Measurements from ENCODE around the gene LARGE1.

The LARGE1 gene

GRCh38 chr22:33722816-33723215, 197.5 kb downstream of the LARGE1 start:
- Histone ChIP-seq H3K27me3 (replicated peaks in 2 of 5; ENCODE audit: control insufficient read depth in 4 of 5, insufficient read depth in 5 of 5, low read length in 4 of 5) (no peaks in the 10 kb centered on the region), H3K9me3 (ENCODE audit: control extremely low read depth in 1 of 5, control insufficient read depth in 4 of 5, insufficient read depth in 2 of 5, low read depth in 1 of 5, low read length in 4 of 5) (peaks cover 0 to 5% (median 2%) of the 10 kb centered on the region in 5 experiments), H3K4me3 (ENCODE audit: control insufficient read depth in 1 of 7, extremely low read depth in 1 of 7, insufficient read depth in 4 of 7, low read depth in 2 of 7, low read length in 6 of 7) (no peak overlapping the region), H3K36me3 (ENCODE audit: control insufficient read depth in 4 of 4, insufficient read depth in 4 of 4, low read length in 3 of 4) (no peaks in the 10 kb centered on the region), H3K4me1 (ENCODE audit: control extremely low read depth in 1 of 4, control insufficient read depth in 4 of 4, insufficient read depth in 4 of 4, low read length in 3 of 4) (no peaks in the 10 kb centered on the region), H3K27ac (ENCODE audit: insufficient read depth in 1 of 2, low read depth in 1 of 2, low read length in 2 of 2, poor library complexity in 1 of 2, severe bottlenecking in 2 of 2) (no peak overlapping the region)
- 97% methylated on average over 9 of the region's 9 CpGs for WGBS (ENCODE audit: insufficient coverage)
- CTCF ChIA-PET: no interaction called here
- POLR2A ChIA-PET: no interaction called here
- DNase-seq: no peak

- 100% methylated on average over 6 of the region's 9 CpGs for WGBS (ENCODE audit: insufficient coverage)
- ChIA-PET POLR2A (no interaction called here), CTCF (no interaction called here)
These were observed 200.0 kb downstream of the LARGE1 start for GRCh38 chr22:33720166-33720878.

DNA sequence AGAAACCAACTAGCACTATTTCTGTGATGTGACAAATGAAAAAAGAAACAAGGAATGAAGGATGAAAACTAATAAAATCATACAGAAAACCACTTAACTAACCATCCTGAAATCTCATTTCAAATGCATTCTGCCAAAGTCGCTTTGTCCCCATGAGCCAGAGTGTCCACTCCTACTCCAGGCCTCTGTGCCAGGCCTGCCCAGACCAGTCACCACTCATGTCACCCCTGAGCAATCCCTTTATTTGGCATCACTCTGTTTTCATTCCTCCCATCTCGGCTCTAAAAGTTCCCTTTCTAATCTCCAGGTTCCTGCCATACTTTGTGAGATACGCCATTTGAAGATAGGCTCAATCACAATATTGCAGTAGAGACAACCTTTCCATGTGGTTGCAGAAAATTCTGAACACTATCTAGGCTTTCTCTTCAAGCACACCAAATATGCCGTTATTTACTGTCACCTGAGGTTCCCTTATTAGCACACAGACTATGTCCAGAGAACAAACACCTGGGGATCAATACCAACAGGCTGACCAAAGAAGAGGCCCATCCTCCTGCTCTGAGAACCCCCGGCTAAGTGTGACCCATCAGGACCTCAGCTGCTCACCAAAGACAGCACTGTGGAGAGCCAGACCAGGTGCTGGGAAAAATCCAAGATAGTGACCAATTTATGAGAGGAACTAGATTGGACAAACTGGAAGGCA, 202.4 kb downstream of the LARGE1 start:
- H3K36me3 ChIP-seq (ENCODE audit: control insufficient read depth in 4 of 4, insufficient read depth in 4 of 4, low read length in 3 of 4): no peaks in the 10 kb centered on the region
- CTCF ChIA-PET: no interaction called here

More at GRCh38 chr22:33720166-33720878, 200.0 kb downstream of the LARGE1 start:
- Histone ChIP-seq H3K27ac (ENCODE audit: insufficient read depth in 1 of 2, low read depth in 1 of 2, low read length in 2 of 2, poor library complexity in 1 of 2, severe bottlenecking in 2 of 2) (no peak overlapping the region), H3K36me3 (ENCODE audit: control insufficient read depth in 4 of 4, insufficient read depth in 4 of 4, low read length in 3 of 4) (no peaks in the 10 kb centered on the region), H3K9me3 (ENCODE audit: control extremely low read depth in 1 of 5, control insufficient read depth in 4 of 5, insufficient read depth in 2 of 5, low read depth in 1 of 5, low read length in 4 of 5) (peaks cover 0 to 6% (median 5%) of the 10 kb centered on the region in 5 experiments), H3K4me1 (ENCODE audit: control extremely low read depth in 1 of 4, control insufficient read depth in 4 of 4, insufficient read depth in 4 of 4, low read length in 3 of 4) (no peaks in the 10 kb centered on the region), H3K27me3 (replicated peaks in 2 of 5; ENCODE audit: control insufficient read depth in 4 of 5, insufficient read depth in 5 of 5, low read length in 4 of 5) (no peaks in the 10 kb centered on the region), H3K4me3 (ENCODE audit: control insufficient read depth in 1 of 7, extremely low read depth in 1 of 7, insufficient read depth in 4 of 7, low read depth in 2 of 7, low read length in 6 of 7) (no peak overlapping the region)
- DNase-seq: no peak

DNA sequence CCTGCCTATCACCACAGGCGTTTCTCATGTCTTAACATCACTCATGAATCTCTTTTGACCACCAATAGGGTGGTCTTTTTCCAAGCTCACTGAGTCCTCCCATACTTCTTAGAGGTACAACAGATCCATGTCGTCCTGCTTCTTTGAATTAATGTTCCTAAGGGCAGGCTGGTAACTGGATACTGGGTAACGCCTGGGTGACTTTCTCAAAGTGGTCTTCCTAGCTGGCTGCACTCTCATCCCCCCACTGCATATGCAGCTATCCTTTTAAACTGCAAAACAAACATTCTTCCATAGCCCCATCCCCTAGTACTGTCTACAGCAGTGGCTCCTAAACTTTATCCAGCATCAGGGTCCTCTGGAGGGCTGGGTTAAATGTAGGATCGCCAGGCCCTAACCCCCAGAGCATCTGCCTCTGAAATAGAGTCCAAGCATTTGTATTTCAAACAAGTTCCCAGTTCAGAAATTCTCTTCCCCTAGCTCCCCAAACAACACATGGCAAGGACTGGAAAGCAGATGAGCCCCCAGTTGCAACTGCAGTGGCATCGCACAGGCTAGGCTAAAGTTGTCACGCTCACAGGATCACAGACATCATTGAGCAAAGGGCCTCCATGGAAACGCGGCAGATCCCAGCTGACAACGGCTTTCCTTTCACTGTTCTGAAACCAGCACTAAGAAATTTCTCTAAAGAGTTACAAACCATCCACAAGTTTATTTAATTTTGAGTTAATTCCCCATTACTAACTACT, 204.9 kb downstream of the LARGE1 start:
- ChIA-PET CTCF (no interaction called here), POLR2A (no interaction called here)
- Histone ChIP-seq H3K36me3 (ENCODE audit: control insufficient read depth in 4 of 4, insufficient read depth in 4 of 4, low read length in 3 of 4) (no peaks in the 10 kb centered on the region), H3K27me3 (replicated peaks in 2 of 5; ENCODE audit: control insufficient read depth in 4 of 5, insufficient read depth in 5 of 5, low read length in 4 of 5) (no peaks in the 10 kb centered on the region), H3K9me3 (ENCODE audit: control extremely low read depth in 1 of 5, control insufficient read depth in 4 of 5, insufficient read depth in 2 of 5, low read depth in 1 of 5, low read length in 4 of 5) (peaks cover 0 to 30% (median 10%) of the 10 kb centered on the region in 5 experiments), H3K4me1 (ENCODE audit: control extremely low read depth in 1 of 4, control insufficient read depth in 4 of 4, insufficient read depth in 4 of 4, low read length in 3 of 4) (no peaks in the 10 kb centered on the region), H3K27ac (ENCODE audit: insufficient read depth in 1 of 2, low read depth in 1 of 2, low read length in 2 of 2, poor library complexity in 1 of 2, severe bottlenecking in 2 of 2) (no peak overlapping the region), H3K4me3 (ENCODE audit: control insufficient read depth in 1 of 7, extremely low read depth in 1 of 7, insufficient read depth in 4 of 7, low read depth in 2 of 7, low read length in 6 of 7) (no peak overlapping the region)
- WGBS (ENCODE audit: insufficient coverage): 97% methylated on average over 9 of the region's 9 CpGs
- no peak for DNase-seq

More for the DNA sequence above, 202.4 kb downstream of the LARGE1 start:
- DNase-seq: no peak
- H3K4me1 ChIP-seq (ENCODE audit: control extremely low read depth in 1 of 4, control insufficient read depth in 4 of 4, insufficient read depth in 4 of 4, low read length in 3 of 4): no peaks in the 10 kb centered on the region
- peaks cover 0 to 23% (median 8%) of the 10 kb centered on the region in 5 experiments for H3K9me3 ChIP-seq (ENCODE audit: control extremely low read depth in 1 of 5, control insufficient read depth in 4 of 5, insufficient read depth in 2 of 5, low read depth in 1 of 5, low read length in 4 of 5)
- WGBS (ENCODE audit: insufficient coverage): 99% methylated on average over 5 of the region's 5 CpGs
- no peak overlapping the region for H3K27ac ChIP-seq (ENCODE audit: insufficient read depth in 1 of 2, low read depth in 1 of 2, low read length in 2 of 2, poor library complexity in 1 of 2, severe bottlenecking in 2 of 2)
- POLR2A ChIA-PET: no interaction called here
- no peaks in the 10 kb centered on the region for H3K27me3 ChIP-seq (replicated peaks in 2 of 5; ENCODE audit: control insufficient read depth in 4 of 5, insufficient read depth in 5 of 5, low read length in 4 of 5)
- no peak overlapping the region for H3K4me3 ChIP-seq (ENCODE audit: control insufficient read depth in 1 of 7, extremely low read depth in 1 of 7, insufficient read depth in 4 of 7, low read depth in 2 of 7, low read length in 6 of 7)

DNA sequence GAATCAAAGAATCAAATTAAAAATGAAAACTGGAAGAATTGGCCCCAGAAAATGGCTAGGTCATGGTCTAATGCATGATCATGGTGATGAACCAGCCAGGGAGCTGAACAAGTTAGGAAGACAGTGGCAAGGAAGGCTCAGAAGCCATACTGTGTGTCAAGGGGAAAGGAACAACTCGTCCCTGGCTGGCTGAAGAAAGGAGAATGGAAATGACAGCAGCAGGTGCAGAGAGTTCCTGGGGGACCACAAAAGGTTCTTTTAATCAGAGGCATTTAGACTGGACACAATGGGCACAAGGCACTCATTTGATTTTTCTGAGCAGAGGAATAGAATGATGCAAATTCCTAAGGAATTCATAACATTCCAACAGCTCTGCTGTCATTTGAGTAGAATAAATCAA, 209.9 kb downstream of the LARGE1 start:
- CTCF ChIA-PET: no interaction called here
- DNase-seq: no peak
- peaks cover 0 to 24% (median 10%) of the 10 kb centered on the region in 5 experiments for H3K9me3 ChIP-seq (ENCODE audit: control extremely low read depth in 1 of 5, control insufficient read depth in 4 of 5, insufficient read depth in 2 of 5, low read depth in 1 of 5, low read length in 4 of 5)
- H3K27me3 ChIP-seq (replicated peaks in 2 of 5; ENCODE audit: control insufficient read depth in 4 of 5, insufficient read depth in 5 of 5, low read length in 4 of 5): no peaks in the 10 kb centered on the region
- POLR2A ChIA-PET: no interaction called here
- no peaks in the 10 kb centered on the region for H3K36me3 ChIP-seq (ENCODE audit: control insufficient read depth in 4 of 4, insufficient read depth in 4 of 4, low read length in 3 of 4)
- H3K4me3 ChIP-seq (ENCODE audit: control insufficient read depth in 1 of 7, extremely low read depth in 1 of 7, insufficient read depth in 4 of 7, low read depth in 2 of 7, low read length in 6 of 7): no peak overlapping the region
- no peak overlapping the region for H3K27ac ChIP-seq (ENCODE audit: insufficient read depth in 1 of 2, low read depth in 1 of 2, low read length in 2 of 2, poor library complexity in 1 of 2, severe bottlenecking in 2 of 2)
- no peaks in the 10 kb centered on the region for H3K4me1 ChIP-seq (ENCODE audit: control extremely low read depth in 1 of 4, control insufficient read depth in 4 of 4, insufficient read depth in 4 of 4, low read length in 3 of 4)
- 75% methylated on average over 1 of the region's 1 CpG for WGBS (ENCODE audit: insufficient coverage)

DNA sequence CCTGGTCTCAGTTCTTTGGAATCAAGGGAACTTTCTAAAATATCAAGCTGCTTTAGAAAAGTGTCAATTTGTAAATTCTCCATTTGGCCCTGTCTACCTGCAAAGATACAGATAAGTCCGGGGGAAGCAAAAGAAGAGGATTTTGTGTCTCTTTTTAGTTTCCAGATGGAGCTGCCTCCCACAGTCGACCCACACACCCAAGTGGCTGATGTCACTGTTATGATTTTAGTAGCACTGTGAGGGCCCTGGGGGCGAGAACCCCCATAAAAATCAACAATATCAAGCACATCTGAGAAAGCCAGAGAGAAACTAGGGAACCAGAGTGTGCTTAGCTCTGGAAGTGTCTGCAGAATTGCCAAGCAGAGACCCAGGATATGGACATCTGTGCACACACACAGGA, 212.7 kb downstream of the LARGE1 start:
- Histone ChIP-seq H3K27me3 (replicated peaks in 2 of 5; ENCODE audit: control insufficient read depth in 4 of 5, insufficient read depth in 5 of 5, low read length in 4 of 5) (no peaks in the 10 kb centered on the region), H3K9me3 (ENCODE audit: control extremely low read depth in 1 of 5, control insufficient read depth in 4 of 5, insufficient read depth in 2 of 5, low read depth in 1 of 5, low read length in 4 of 5) (peaks cover 0 to 11% (median 4%) of the 10 kb centered on the region in 5 experiments), H3K27ac (ENCODE audit: insufficient read depth in 1 of 2, low read depth in 1 of 2, low read length in 2 of 2, poor library complexity in 1 of 2, severe bottlenecking in 2 of 2) (no peak overlapping the region), H3K36me3 (ENCODE audit: control insufficient read depth in 4 of 4, insufficient read depth in 4 of 4, low read length in 3 of 4) (no peaks in the 10 kb centered on the region), H3K4me1 (ENCODE audit: control extremely low read depth in 1 of 4, control insufficient read depth in 4 of 4, insufficient read depth in 4 of 4, low read length in 3 of 4) (no peaks in the 10 kb centered on the region), H3K4me3 (ENCODE audit: control insufficient read depth in 1 of 7, extremely low read depth in 1 of 7, insufficient read depth in 4 of 7, low read depth in 2 of 7, low read length in 6 of 7) (no peak overlapping the region)
- 100% methylated on average over 2 of the region's 3 CpGs for WGBS (ENCODE audit: insufficient coverage)
- no peak for DNase-seq
- CTCF ChIA-PET: no interaction called here
- POLR2A ChIA-PET: no interaction called here

- no peak overlapping the region for H3K27ac ChIP-seq (ENCODE audit: insufficient read depth in 1 of 2, low read depth in 1 of 2, low read length in 2 of 2, poor library complexity in 1 of 2, severe bottlenecking in 2 of 2)
- CTCF ChIA-PET: no interaction called here
- no peaks in the 10 kb centered on the region for H3K4me1 ChIP-seq (ENCODE audit: control extremely low read depth in 1 of 4, control insufficient read depth in 4 of 4, insufficient read depth in 4 of 4, low read length in 3 of 4)
- no peaks in the 10 kb centered on the region for H3K36me3 ChIP-seq (ENCODE audit: control insufficient read depth in 4 of 4, insufficient read depth in 4 of 4, low read length in 3 of 4)
- peaks cover 0 to 15% (median 4%) of the 10 kb centered on the region in 5 experiments for H3K9me3 ChIP-seq (ENCODE audit: control extremely low read depth in 1 of 5, control insufficient read depth in 4 of 5, insufficient read depth in 2 of 5, low read depth in 1 of 5, low read length in 4 of 5)
- POLR2A ChIA-PET: no interaction called here
- no peaks in the 10 kb centered on the region for H3K27me3 ChIP-seq (replicated peaks in 2 of 5; ENCODE audit: control insufficient read depth in 4 of 5, insufficient read depth in 5 of 5, low read length in 4 of 5)
- no peak overlapping the region for H3K4me3 ChIP-seq (ENCODE audit: control insufficient read depth in 1 of 7, extremely low read depth in 1 of 7, insufficient read depth in 4 of 7, low read depth in 2 of 7, low read length in 6 of 7)
- 93% methylated on average over 3 of the region's 5 CpGs for WGBS (ENCODE audit: insufficient coverage)
- no peak for DNase-seq
These were observed 214.2 kb downstream of the LARGE1 start for GRCh38 chr22:33706100-33706499.
